GM18498 (cell line): ENCODE measurements around the gene SUV39H2.
"Not testable (repeated sequence)": the region's sequence is repeated elsewhere in the genome, so short reads cannot be mapped to it uniquely, and the experiment has no call there.

Source experiments
- ATAC-seq: cut with Tn5 transposase; IDR thresholded peaks from one replicate; pipeline ENCODE4 v1.9.1; 2021; ENCODE audit warnings: mild to moderate bottlenecking, moderate library complexity; ENCODE audit not compliant: unreplicated experiment

Gene SUV39H2, protein sequence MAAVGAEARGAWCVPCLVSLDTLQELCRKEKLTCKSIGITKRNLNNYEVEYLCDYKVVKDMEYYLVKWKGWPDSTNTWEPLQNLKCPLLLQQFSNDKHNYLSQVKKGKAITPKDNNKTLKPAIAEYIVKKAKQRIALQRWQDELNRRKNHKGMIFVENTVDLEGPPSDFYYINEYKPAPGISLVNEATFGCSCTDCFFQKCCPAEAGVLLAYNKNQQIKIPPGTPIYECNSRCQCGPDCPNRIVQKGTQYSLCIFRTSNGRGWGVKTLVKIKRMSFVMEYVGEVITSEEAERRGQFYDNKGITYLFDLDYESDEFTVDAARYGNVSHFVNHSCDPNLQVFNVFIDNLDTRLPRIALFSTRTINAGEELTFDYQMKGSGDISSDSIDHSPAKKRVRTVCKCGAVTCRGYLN

DNA sequence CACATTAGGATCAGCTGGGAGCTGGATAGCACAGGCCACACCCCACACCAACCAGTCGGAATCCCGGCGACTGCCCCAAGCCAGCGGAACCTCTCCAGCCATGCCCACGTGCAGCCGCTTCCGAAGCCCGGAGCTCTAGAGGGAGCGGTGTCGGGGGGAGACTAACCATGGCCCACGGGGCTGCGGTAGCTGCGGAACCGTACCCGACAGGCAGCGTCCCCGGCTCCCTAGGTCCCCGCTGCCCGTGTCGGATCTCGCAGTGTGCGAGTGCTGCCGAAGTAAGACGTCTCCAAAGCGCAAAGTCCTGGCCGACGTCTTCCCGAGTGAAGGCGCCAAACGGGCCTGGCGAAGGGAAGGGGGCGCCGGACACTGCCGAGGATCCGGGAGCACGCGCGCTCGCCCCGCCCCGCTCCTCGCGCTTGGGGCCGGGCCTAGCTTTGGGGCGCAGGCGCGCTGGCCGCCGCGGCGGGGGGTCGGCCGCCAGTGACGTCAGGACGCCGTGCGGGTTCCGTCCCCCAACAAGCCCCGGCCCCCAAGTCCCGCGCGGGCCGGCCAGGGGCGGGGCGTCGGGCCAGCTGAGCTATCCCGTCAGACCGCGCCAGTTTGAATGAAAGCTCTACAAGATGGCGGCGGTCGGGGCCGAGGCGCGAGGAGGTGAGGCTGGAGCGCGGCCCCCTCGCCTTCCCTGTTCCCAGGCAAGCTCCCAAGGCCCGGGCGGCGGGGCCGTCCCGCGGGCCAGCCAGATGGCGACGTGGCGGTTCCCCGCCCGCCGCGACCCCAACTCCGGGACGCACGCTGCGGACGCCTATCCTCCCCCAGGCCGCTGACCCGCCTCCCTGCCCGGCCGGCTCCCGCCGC is at the start of gene SUV39H2:
Gene SUV39H2 (plus strand): TSS at position 601 of the 858 bp plus-strand sequence. CDS start 23 bp downstream, at position 624.
- ATAC-seq: peak; percentile 95

DNA sequence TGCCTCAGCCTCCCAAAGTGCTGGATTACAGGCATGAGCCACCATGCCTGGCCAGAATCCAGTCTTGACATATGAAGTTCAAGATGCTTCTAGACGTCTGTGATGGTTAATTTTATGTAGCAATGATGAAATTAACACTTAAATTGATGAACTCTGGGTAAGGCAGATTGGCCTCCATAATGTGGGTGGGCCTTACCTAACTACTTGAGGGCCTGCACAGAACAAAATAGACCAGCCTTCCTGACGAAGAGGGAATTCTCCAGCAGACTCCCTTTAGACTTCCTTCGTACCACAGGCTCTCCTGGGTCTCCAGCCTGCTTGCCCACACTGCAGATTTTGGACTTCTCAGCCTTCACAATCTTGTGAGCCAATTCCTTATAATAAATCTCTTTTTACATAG is 45.6 kb upstream of the SUV39H2 start:
- no peak for ATAC-seq

DNA sequence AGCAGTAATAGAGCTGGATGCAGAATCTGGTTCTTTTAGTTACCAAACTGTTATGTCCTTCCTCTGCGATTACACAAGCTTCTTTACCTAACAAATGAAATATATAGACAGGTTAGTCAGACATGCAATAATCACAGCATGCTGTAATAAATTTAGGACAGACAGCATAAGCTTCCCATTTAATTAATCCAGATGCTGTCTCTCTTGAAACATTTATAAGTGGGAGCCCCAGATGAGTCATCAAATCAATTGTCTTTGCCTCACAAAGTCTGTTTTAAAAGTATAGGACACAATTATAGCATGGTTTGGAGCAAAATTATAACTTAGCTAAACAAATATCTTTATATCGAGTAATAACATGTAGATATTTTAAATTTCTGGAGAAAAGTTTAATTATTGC is 42.5 kb upstream of the SUV39H2 start:
- ATAC-seq: no peak

DNA sequence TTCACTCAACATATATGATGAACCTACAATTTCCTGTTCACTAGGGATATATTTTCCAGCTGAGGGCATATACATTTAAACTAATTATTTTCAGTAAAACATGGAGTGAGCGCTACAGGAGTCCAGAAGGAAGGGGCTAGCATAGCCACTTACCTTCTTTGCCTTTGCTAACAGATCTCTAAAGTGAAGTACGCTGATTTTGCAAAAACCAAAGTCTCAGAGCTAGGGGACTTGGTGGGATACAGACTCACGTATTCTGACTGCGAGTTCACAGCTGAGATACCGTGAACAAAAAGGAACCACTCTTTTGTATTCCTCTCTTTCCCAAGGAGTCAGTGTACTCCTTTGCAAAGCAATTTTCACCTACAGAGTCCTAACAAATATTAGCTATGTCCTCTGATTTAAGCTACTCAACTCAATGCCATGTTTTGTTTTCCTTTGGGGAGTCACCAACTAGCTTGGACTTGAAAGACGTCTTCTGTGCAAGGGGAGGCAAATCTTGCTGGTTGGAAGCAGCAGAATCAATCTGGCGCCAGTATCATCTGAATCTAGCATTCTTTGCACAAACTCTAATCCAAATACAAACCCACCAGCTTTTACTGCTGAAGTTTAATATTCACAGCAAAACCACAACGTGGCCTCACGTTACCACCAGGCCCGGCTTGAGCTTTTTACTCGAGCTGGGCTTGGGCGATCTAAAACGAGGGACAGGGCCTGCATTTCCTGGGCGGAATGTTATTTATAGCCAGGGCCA is 41.5 kb upstream of the SUV39H2 start:
- ATAC-seq: no peak

DNA sequence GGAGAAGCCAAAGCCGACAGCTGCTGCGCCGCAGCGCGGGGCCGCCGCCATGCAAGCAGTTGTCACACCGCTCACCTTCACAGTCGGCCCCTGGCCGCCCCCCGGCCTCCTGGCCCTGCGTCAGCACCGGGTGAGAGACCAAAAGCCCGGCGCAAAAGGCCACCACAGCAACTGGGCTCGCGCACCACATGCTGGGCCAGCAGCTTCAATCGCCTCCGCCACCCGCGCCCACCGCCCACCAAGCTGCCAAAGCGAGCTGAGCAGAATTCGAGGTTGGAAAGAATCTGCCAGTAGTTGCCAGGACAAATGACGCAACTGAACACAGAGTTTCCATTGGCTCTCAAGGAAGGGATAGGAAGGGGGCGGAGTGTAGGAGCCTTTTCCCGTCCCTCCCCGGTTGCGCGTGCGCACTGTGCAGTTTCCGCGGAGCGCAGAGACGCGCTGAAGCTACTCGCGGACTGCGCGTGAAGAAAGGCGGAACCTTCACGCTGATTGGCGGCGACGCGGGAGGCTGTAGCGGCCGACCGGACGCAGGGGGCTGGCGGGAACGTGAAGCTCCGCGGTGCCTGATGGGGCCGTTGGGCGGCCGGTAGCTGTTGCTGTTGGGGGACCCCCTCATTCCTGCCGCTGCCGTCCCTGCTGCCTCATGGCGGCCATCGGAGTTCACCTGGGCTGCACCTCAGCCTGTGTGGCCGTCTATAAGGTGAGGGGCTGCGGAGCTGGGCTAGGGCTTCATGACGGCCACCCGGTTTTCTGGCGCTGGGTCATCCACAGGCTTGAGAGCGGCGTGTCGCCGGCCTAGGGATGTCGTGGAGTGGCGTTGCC is 40.7 kb upstream of the SUV39H2 start, which contains the start of the genes CDNF, HSPA14 and MSANTD7:
Gene CDNF (minus strand): TSS at position 281 of the 825 bp plus-strand sequence. CDS start 91 bp downstream, at position 190.
Gene HSPA14 (plus strand): TSS at position 550 of the 825 bp plus-strand sequence. CDS start 97 bp downstream, at position 647.
Gene MSANTD7 (plus strand): TSS at position 550 of the 825 bp plus-strand sequence. CDS start 3,979 bp downstream, outside the sequence.
- ATAC-seq: peak; percentile 94

DNA sequence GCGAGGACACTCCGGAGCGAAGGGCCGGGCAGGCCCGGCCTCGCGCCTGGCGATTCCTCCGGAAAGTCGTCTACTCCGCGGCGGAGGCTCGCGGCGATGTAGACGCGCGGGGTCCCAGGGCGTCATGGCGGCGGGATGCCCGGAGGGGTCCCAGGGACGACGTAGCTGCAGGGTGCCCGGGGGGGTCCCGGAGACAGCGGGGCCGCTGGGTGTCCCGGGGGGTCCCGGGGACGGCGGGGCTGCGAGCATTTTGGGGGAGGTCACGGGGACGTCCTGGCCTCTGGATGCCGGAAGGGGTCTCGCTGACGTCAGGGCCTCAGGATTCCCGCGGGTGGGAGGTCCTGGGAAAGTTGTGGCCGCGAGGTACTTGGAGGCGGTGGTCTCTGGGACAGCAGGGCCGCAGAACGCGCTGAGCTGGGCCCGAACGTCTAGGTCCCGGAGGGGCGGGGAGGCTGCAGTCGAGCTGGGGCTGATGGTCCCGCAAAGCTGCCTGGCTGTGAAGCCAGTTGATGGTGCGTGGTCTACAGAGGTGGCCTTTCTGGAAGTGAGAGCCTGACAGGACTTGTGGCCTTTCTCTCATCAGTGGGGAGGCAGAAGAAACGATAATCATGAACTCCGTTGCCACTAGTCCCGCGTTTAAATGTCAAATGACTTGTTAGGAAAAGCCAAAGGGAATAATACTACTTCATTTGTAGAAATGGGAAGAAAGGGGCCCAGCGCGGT is 39.9 kb upstream of the SUV39H2 start:
- peak; percentile 11 for ATAC-seq

DNA sequence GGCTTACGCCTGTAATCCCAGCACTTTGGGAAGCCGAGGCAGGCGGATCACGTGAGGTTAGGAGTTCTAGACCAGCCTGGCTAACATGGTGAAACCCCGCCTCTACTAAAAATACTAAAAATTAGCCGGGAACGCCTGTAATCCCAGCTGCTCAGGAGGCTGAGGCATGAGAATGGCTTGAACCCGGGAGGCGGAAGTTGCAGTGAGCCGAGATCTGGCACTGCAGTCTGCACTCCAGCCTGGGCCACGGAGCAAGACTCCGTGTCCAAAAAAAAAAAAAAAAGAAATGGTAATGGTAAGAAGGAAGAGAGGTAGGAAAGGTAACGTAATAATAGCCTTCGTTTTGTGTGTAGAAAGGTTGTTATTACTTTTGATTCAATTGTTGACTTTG is 39.4 kb upstream of the SUV39H2 start:
- no peak for ATAC-seq

DNA sequence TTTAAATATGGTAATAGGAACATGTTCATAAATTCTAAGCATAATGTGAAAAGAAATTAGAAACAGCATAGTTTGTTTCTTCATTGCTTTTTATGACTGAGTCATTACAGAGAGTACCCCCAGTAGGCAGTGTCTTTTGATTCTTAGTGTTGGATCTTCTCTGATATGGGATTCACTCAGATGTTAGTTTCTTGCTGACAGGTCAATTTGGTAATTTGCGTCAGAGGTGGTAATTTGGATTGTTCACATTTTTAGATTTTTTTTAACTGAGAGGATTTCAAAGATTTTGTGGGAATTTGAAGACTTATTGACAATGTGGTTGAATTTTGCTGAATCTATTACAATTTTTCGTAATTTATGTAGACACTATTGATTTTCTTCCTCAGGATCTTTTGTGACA is 38.5 kb upstream of the SUV39H2 start:
- ATAC-seq: no peak

DNA sequence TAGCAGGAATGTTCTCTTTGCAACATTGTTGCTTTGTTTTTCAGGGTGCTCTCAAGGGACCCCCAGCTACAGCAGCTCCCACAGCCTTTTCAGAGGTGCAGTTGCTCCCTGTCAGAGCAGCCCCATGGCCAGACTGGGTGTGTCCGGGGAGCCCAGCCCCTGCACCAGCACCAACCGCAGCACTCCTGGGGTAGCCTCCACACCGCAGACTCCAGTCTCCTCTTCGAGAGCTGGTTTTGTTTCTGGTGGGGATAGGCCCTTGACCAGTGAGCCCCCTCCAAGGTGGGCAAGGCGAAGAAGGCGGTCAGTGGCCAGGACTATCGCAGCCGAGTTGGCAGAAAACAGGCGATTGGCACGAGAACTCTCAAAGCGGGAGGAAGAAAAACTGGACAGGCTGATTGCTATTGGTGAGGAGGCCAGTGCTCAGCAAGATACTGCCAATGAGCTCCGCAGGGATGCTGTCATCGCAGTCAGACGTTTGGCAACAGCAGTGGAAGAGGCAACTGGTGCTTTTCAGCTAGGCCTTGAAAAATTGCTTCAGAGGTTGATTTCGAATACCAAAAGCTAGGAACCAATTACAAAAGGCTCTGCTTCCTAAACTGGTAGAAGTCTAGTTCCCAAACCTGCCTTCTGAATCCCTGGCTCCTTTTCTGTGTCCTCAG is 35.2 kb upstream of the SUV39H2 start:
- ATAC-seq: no peak

DNA sequence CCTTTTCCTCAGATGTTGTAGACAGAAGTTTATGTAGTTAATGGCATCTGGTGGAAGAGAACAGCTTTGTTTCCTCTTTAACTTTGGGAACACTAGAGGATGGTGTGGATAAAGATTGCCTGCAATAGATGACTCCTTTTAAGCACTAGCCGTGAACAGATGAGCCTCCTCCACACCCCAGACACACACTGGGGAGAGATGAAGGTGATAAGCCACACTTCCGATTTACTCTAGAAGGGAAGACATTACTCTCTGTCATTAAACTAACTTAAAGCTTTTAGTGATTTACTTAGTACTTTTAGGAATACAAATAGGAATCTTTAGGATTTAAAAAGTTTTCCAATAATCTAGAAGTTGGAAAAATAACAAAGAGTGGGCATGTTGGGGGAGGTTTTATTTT is 33.7 kb upstream of the SUV39H2 start:
- no peak for ATAC-seq

DNA sequence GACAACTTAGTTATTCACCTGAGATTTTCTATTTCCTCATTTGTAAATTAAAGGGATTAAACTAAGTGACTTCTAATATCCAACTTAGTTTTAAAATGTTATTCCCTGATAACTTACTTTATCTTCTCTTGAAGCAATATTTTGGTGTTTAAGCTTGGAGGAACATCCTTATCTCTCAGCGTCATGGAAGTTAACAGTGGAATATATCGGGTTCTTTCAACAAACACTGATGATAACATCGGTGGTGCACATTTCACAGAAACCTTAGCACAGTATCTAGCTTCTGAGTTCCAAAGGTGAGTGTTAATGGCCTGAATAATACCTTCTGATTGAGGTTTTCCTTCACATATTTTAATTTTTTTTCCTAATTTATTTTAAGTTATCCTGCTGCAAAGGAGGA is 26.4 kb upstream of the SUV39H2 start:
- ATAC-seq: no peak

DNA sequence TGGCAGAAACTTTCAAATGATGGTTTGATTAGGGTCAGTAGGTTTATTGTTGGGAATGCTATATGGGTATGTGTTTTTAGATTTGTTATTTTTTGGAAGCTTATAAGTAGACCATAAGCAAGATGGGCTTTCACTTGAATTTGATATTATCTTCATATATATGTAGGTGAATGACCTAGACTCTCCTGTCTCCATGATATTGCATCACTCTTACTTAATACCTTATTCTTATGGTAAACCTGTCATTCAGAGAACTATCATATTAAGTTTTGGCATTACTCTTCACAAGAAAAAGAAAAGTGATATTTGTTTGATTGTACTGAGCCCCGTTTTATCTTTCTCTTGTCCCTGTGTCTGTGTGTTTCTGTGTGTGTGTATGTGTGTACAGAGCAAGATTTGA is 23.2 kb upstream of the SUV39H2 start:
- no peak for ATAC-seq

DNA sequence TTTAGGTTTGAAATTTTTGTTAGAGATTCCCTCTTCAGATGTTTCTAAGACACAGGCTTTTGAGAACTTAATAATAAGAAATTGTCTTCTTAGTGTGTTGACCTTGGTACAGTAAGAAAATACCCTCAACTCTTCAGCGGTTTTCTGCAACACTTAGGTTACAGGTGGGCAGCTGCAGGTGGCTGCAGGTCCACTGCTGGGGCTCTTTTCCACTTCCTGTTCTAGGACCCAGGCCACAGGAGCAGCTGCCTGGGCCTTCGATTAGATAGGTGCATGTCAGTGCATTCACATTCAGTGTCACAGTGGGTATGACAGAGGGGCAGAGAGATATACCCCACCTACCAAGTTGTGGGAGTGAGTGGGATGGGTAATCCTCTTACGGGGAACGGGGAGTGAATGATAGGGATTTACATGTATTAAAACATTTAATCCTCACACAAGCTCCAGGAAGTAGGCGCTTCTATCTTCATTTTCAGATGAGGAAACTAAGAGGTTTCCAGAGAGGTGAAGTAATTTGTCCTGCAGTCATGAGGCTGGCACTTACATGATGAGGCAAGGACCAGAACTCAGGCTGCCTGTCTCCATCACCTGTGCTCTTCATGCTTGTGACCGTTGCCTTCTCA is 20.2 kb upstream of the SUV39H2 start:
- ATAC-seq: no peak

DNA sequence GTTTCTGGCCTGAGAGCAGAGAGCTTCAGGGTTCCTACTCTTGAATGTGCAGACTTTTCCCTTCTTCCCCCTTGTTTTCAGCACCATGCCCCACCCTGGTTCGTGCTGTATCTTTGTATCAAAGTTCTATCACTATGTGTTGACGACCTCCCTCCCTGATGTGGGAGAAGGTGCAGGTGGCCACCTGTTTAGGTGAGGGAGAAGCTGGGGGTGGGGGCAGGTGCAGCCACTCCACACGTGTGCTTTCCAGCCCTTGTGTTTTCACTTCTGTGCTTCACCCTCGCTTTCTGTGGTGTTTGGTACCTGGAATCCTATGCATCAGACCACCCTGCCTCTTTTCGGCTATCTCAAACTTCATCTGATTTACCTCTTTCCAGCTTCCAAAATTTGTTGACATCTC is 19.6 kb upstream of the SUV39H2 start:
- no peak for ATAC-seq

DNA sequence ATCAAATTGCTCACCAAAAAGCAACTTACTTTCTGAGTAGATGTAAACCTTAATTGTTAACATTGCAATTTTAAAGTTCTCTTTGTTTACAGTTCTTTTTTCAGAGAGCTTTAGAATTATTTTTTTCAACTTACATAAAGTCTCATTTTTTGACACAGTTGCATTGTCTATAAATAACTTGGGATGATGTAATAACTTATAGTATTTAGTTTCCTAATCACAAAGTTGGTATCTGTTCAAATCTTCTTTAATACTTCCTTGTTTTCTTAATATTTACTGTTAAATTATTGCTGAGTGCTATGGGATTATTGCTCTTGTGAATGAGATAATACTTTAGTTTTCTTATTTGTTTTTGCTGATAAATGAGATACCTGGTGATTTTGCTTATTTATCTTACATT is 18.9 kb upstream of the SUV39H2 start:
- ATAC-seq: no peak

DNA sequence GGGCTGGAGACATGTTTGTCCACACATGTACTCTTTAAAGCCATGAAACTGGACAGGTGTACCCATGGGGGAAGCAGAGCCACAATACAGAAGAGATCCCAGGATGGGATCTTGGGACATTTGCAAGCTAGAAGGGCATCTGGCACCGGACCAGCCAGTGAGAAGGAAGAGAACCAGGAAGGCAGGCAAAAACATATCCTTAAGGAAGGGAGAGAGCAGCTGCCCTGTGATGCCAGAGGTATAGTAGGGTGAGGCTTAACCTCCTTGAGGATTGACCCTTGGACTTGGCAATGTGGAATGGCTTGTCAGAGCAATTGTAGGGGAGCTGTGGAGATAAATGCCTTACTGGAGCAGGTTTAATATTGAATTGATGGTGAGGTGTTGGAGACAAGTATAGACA is 17.9 kb upstream of the SUV39H2 start:
- ATAC-seq: no peak

DNA sequence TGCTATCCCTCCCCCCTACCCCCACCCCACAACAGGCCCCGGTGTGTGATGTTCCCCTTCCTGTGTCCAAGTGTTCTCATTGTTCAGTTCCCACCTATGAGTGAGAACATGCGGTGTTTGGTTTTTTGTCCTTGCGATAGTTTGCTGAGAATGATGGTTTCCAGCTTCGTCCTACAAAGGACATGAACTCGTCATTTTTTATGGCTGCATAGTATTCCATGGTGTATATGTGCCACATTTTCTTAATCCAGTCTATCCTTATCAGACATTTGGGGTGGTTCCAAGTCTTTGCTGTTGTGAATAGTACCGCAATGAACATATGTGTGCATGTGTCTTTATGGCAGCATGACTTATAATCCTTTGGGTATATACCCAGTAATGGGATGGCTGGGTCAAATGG is 14.2 kb upstream of the SUV39H2 start:
- not testable (repeated sequence) for ATAC-seq

DNA sequence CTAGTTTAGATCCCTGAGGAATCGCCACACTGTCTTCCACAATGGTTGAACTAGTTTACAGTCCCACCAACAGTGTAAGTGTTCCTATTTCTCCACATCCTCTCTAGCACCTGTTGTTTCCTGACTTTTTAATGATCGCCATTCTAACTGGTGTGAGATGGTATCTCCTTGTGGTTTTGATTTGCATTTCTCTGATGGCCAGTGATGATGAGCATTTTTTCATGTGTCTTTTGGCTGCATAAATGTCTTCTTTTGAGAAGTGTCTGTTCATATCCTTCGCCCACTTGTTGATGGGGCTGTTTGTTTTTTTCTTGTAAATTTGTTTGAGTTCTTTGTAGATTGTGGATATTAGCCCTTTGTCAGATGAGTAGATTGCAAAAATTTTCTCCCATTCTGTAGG is 13.8 kb upstream of the SUV39H2 start:
- ATAC-seq: not testable (repeated sequence)
